IMR-90 (cell line): ENCODE measurements around the gene DAD1. TPM values are rescaled to one million over a fixed set of nuclear protein-coding genes. Genes with fewer than 3 reads are reported as not detected.

Experiments
- ATAC-seq: fragments of 200-7000 bp; cut with Tn5 transposase; 2 replicates; pipeline ENCODE4 v1.9.1; 2020; ENCODE audit warnings: low read depth, mild to moderate bottlenecking, moderate library complexity
- BruUV-seq: library from RNA; stranded (reverse); fragments of 400-500 nt; replicated peaks from 2 replicates; lab custom pipeline; 2021; lab: Mats Ljungman, UMichigan
- CTCF ChIA-PET: fragments of 300-600 bp; formaldehyde crosslinking; extraction: SDS; loops from one replicate; lab custom pipeline; 2021; ENCODE audit warnings: antibody characterized with exemption; lab: Yijun Ruan, JAX
- POLR2A ChIA-PET: fragments of 300-600 bp; sonication (Branson Sonifier 250); formaldehyde crosslinking; loops from one replicate; lab custom pipeline; 2022; ENCODE audit warnings: antibody characterized with exemption; ENCODE audit not compliant: unreplicated experiment; lab: Charles Lee
- DNase-seq: peaks from one replicate; pipeline ENCODE4 v3.0.0; 2013
- H2AFZ ChIP-seq: replicated peaks from 2 replicates; pipeline ENCODE3; 2013; ENCODE audit warnings: low read length, mild to moderate bottlenecking; ENCODE audit not compliant: poor library complexity
- H2AK5ac ChIP-seq: 2 replicates; pipeline ENCODE4 v1.6.1; 2013; ENCODE audit warnings: low read depth, low read length, inconsistent platforms
- H2AK9ac ChIP-seq: replicated peaks from 2 replicates; pipeline ENCODE3; 2013; ENCODE audit warnings: mild to moderate bottlenecking, low read depth, low read length, moderate library complexity; ENCODE audit not compliant: poor library complexity
- H2BK120ac ChIP-seq: 2 replicates; pipeline ENCODE4 v1.6.1; 2013; ENCODE audit warnings: low read depth, low read length, inconsistent platforms
- H2BK15ac ChIP-seq: 3 replicates; pipeline ENCODE4 v1.6.1; 2013; ENCODE audit warnings: low read depth, low read length, inconsistent platforms
- H2BK20ac ChIP-seq: 2 replicates; pipeline ENCODE4 v1.6.1; 2013; ENCODE audit warnings: low read depth, mild to moderate bottlenecking, inconsistent platforms, low read length, moderate library complexity
- H2BK5ac ChIP-seq: 2 replicates; pipeline ENCODE4 v1.6.1; 2013; ENCODE audit warnings: mild to moderate bottlenecking, low read depth, low read length, inconsistent platforms; ENCODE audit not compliant: poor library complexity, severe bottlenecking
- H3K14ac ChIP-seq: replicated peaks from 2 replicates; pipeline ENCODE4 v1.6.1; 2013; ENCODE audit warnings: low read depth, low read length, inconsistent platforms
- H3K18ac ChIP-seq: 2 replicates; pipeline ENCODE4 v1.6.1; 2013; ENCODE audit warnings: low read depth, low read length, control low read depth
- H3K23ac ChIP-seq: 2 replicates; pipeline ENCODE4 v1.6.1; 2013; ENCODE audit warnings: low read depth, low read length, inconsistent platforms
- H3K27ac ChIP-seq: 2 replicates; pipeline ENCODE4 v1.5.1; 2013; ENCODE audit warnings: mild to moderate bottlenecking, control low read depth, low read length; ENCODE audit not compliant: insufficient read depth
- H3K27me3 ChIP-seq: 2 replicates; pipeline ENCODE4 v1.6.1; 2013; ENCODE audit warnings: low read length; ENCODE audit not compliant: control insufficient read depth, insufficient read depth
- H3K36me3 ChIP-seq: 2 replicates; pipeline ENCODE4 v1.6.1; 2013; ENCODE audit warnings: low read length, mixed read lengths; ENCODE audit not compliant: control insufficient read depth, insufficient read depth
- H3K4ac ChIP-seq: 2 replicates; pipeline ENCODE4 v1.6.1; 2013; ENCODE audit warnings: low read depth, low read length, inconsistent platforms
- H3K4me1 ChIP-seq: 2 replicates; pipeline ENCODE4 v1.6.1; 2013; ENCODE audit warnings: low read length, mixed read lengths; ENCODE audit not compliant: control insufficient read depth, insufficient read depth
- H3K4me2 ChIP-seq: 2 replicates; pipeline ENCODE4 v1.6.1; 2013; ENCODE audit warnings: low read depth, mild to moderate bottlenecking, control low read depth, low read length, moderate library complexity
- H3K4me3 ChIP-seq: 2 replicates; pipeline ENCODE4 v1.5.1; 2013; ENCODE audit warnings: low read depth, mild to moderate bottlenecking, control low read depth, low read length, moderate library complexity; ENCODE audit not compliant: insufficient read depth
- H3K56ac ChIP-seq: 2 replicates; pipeline ENCODE4 v1.6.1; 2013; ENCODE audit warnings: low read length, inconsistent platforms; ENCODE audit not compliant: insufficient read depth; ENCODE audit errors: extremely low read depth
- H3K79me1 ChIP-seq, 2 experiments: 2 replicates each; pipeline ENCODE4 v1.6.1; 2013; ENCODE audit warnings: low read length in 2 of 2, inconsistent platforms in 1 of 2, low read depth in 1 of 2
- H3K9ac ChIP-seq: 2 replicates; pipeline ENCODE4 v1.6.1; 2013; ENCODE audit warnings: low read depth, low read length, control low read depth
- H3K9me1 ChIP-seq: 2 replicates; pipeline ENCODE4 v1.6.1; 2013; ENCODE audit warnings: low read length, inconsistent platforms; ENCODE audit not compliant: insufficient read depth
- H3K9me3 ChIP-seq: 2 replicates; pipeline ENCODE4 v1.6.1; 2013; ENCODE audit warnings: low read length; ENCODE audit not compliant: control insufficient read depth, insufficient read depth
- H4K20me1 ChIP-seq: 2 replicates; pipeline ENCODE4 v1.6.1; 2013; ENCODE audit warnings: low read length, inconsistent platforms; ENCODE audit not compliant: insufficient read depth
- H4K5ac ChIP-seq: 2 replicates; pipeline ENCODE4 v1.6.1; 2013; ENCODE audit warnings: mild to moderate bottlenecking, low read depth, low read length, control low read depth
- H4K8ac ChIP-seq, 2 experiments: 2 replicates each; pipeline ENCODE4 v1.6.1; 2013; ENCODE audit warnings: low read depth in 2 of 2, low read length in 2 of 2, control low read depth in 1 of 2, inconsistent platforms in 1 of 2
- H4K91ac ChIP-seq: 2 replicates; pipeline ENCODE4 v1.6.1; 2013; ENCODE audit warnings: low read depth, low read length, inconsistent platforms; ENCODE audit not compliant: insufficient read depth
- MAZ ChIP-seq: IDR thresholded peaks from 2 replicates; pipeline ENCODE4 v1.6.1; 2012; ENCODE audit warnings: low read depth, mild to moderate bottlenecking, low read length, improper control_type of control experiment, moderate library complexity, borderline replicate concordance
- RAD21 ChIP-seq: IDR thresholded peaks from 2 replicates; pipeline ENCODE4 v1.6.1; 2012; ENCODE audit warnings: low read length, improper control_type of control experiment
- USF2 ChIP-seq: fragments of 150-350 bp; IDR thresholded peaks from 2 replicates; pipeline ENCODE4 v1.6.1; 2017; ENCODE audit warnings: mild to moderate bottlenecking, antibody characterized with exemption, low read length, low read depth
- WGBS, 2 experiments: methylation state at CpG; one replicate each; pipeline versions ENCODE4 v1.1.5 to v1.1.7; 2013; ENCODE audit warnings: missing lambda C conversion rate in 2 of 2; ENCODE audit not compliant: insufficient read length in 1 of 2; ENCODE audit errors: extremely low coverage in 2 of 2; 5-methylcytosine and 5-hydroxymethylcytosine counted together
- dilution Hi-C: fragments of 300-500 bp; cut with HindIII; formaldehyde crosslinking; loops from one replicate; pipeline ENCODE4 v1.14.3; 2018; ENCODE audit warnings: low sequenced_read_pairs; ENCODE audit not compliant: unreplicated experiment
- in situ Hi-C: fragments of 300-500 bp; cut with MboI; formaldehyde crosslinking; loops from 3 replicates; pipeline ENCODE4 v1.14.3; 2019; ENCODE audit warnings: low sequenced_read_pairs, inconsistent platforms, mixed read lengths
- intact Hi-C: fragments of 100-400 bp; cut with micrococcal nuclease; formaldehyde crosslinking; loops from 2 replicates; pipeline ENCODE4 v1.10.0; 2022
- polyA plus RNA-seq, 3 experiments: library from polyadenylated mRNA; depleted of rRNA; stranded (reverse); fragments of >200 nt; gene quantifications; 2 replicates each; pipeline ENCODE4 v1.2.3, GENCODE V29; 2012; ENCODE audit warnings: low replicate concordance in 1 of 3
- total RNA-seq: library from RNA; depleted of rRNA; stranded (reverse); fragments of >200 nt; gene quantifications from 2 replicates; pipeline ENCODE4 v1.2.3, GENCODE V29; 2012

Gene DAD1
- total and polyA plus RNA-seq, 2 of the 4 experiments (the other 2 are of a cell fraction) = 396 to 496 TPM

GRCh38 chr14:22518073-22518472 is 71.0 kb downstream of the DAD1 start:
- no peak overlapping the region for H4K8ac ChIP-seq
- peaks cover 11% of the 10 kb centered on the region for H3K4me1 ChIP-seq
- no peak overlapping the region for H3K14ac ChIP-seq
- in situ Hi-C loops (no loop called here), intact Hi-C loops (no loop called here), dilution Hi-C loops (no loop called here)
- 0 out of 2 replicates have a peak overlapping the region, but pooled peaks have one; percentile 34 for H2BK20ac ChIP-seq
- no peaks in the 10 kb centered on the region for H4K20me1 ChIP-seq
- H3K18ac ChIP-seq = no peak overlapping the region
- H3K4ac ChIP-seq = no peak overlapping the region
- ChIA-PET CTCF (no interaction called here), POLR2A (no interaction called here)
- H3K56ac ChIP-seq = no peak overlapping the region
- TF ChIP-seq MAZ (no peak), USF2 (no peak), RAD21 (no peak)
- H2BK120ac ChIP-seq = peak overlapping the region; percentile 35; the same call in 1 of the 2 replicates
- no peak overlapping the region for H2AFZ ChIP-seq
- ATAC-seq (no peak), DNase-seq (no peak)
- H3K4me3 ChIP-seq = no peak overlapping the region
- no peaks in the 10 kb centered on the region for H3K36me3 ChIP-seq
- H2AK5ac ChIP-seq = no peak overlapping the region
- H3K9ac ChIP-seq = no peak overlapping the region
- H2BK5ac ChIP-seq = no peak overlapping the region
- H2BK15ac ChIP-seq = 0 out of 3 replicates have a peak overlapping the region, but pooled peaks have one; percentile 68
- 0 out of 2 replicates have a peak, but pooled peaks cover 2% of the 10 kb centered on the region for H3K9me1 ChIP-seq
- WGBS, 2 experiments = 100% methylated on average over 1 of the region's 2 CpGs; no CpG with 5 or more reads in 1 of the 2 experiments
- H3K79me1 ChIP-seq = no peaks in the 10 kb centered on the region
- H3K4me2 ChIP-seq = no peak overlapping the region
- BruUV-seq = no TSS peak
- no peak overlapping the region for H4K91ac ChIP-seq
- no peak overlapping the region for H4K5ac ChIP-seq
- H3K27ac ChIP-seq = no peak overlapping the region
- no peaks in the 10 kb centered on the region for H3K27me3 ChIP-seq
- no peak overlapping the region for H2AK9ac ChIP-seq
- H3K23ac ChIP-seq = no peak overlapping the region
- no peaks in the 10 kb centered on the region for H3K9me3 ChIP-seq
